Right lobe of liver (tissue), 6 donors: Measurements from ENCODE around the gene RAB3A. TPM values are rescaled to one million over a fixed set of nuclear protein-coding genes. Genes with fewer than 3 reads are reported as not detected.
A peak's percentile ranks its signal among the peaks of the same experiment; 100 is the strongest.

Experiments
- ATAC-seq, 4 donors: fragments of 200-7000 bp; cut with Tn5 transposase; one replicate each; pipeline ENCODE4 v1.9.1; 2020; ENCODE audit warnings: mild to moderate bottlenecking in 4 of 4, moderate library complexity in 4 of 4
- DNase-seq, 3 donors: peaks; one replicate each; pipeline ENCODE4 v3.0.0-alpha.2; 2020
- H3K27ac ChIP-seq, 3 donors: fragments of 200-600 bp; one replicate each; pipeline ENCODE4 v1.8.0; 2022
- H3K27me3 ChIP-seq, 2 donors: fragments of 200-600 bp; one replicate each; pipeline ENCODE4 v1.8.0; 2022
- H3K36me3 ChIP-seq, 4 donors: fragments of 200-600 bp; sonication (generic) in 1 of 4; one replicate each; pipeline versions ENCODE4 v1.5.1 to v1.8.0; 2017 to 2022; ENCODE audit warnings: control low read depth in 1 of 4
- H3K4me1 ChIP-seq, 4 donors: fragments of 200-600 bp; sonication (generic) in 1 of 4; one replicate each; pipeline versions ENCODE4 v1.5.1 to v1.8.0; 2017 to 2022; ENCODE audit warnings: control low read depth in 1 of 4
- H3K4me3 ChIP-seq, 3 donors: fragments of 200-600 bp; one replicate each; pipeline ENCODE4 v1.8.0; 2022
- H3K9me3 ChIP-seq, 4 donors: fragments of 200-600 bp; sonication (generic) in 1 of 4; one replicate each; pipeline versions ENCODE4 v1.5.1 to v1.8.0; 2017 to 2022; ENCODE audit warnings: control low read depth in 1 of 4
- POLR2A ChIP-seq: fragments of 450-650 bp; IDR thresholded peaks from one replicate; pipeline ENCODE4 v1.6.1; 2017; ENCODE audit warnings: antibody characterized with exemption, mild to moderate bottlenecking
- WGBS: methylation state at CpG from one replicate; pipeline ENCODE4 v1.1.6; 2018; ENCODE audit warnings: low coverage, low lambda C conversion rate; ENCODE audit not compliant: insufficient coverage; ENCODE audit errors: missing lambda C conversion rate; 5-methylcytosine and 5-hydroxymethylcytosine counted together
- intact Hi-C, 2 donors: fragments of 100-400 bp; cut with DNase I; formaldehyde crosslinking; loops; one replicate each; pipeline versions ENCODE4 v1.11.2 to v1.14.1; 2022
- total RNA-seq, 6 experiments: library from RNA; depleted of rRNA in 2 of 6; stranded (reverse); fragments of >200 nt in 2 of 6; fragmentation: NEBNext Ultra II Directional in 3 of 6; extraction: Animal tissue kit (Norgen Biotek cat#: 25700) in 3 of 6; gene quantifications; one replicate each; pipeline versions ENCODE4 v1.1.0 to v1.2.4, GENCODE V29; 2016 to 2023
- TF ChIP-seq, protein P1 (sequence below), 4 donors: fragments of 200-600 bp in 3 of 4; fragments of 450-650 bp in 1 of 4; IDR thresholded peaks; one replicate each; pipeline versions ENCODE4 v1.5.1 to v1.8.0; 2016 to 2022; ENCODE audit warnings: antibody characterized with exemption in 4 of 4, mild to moderate bottlenecking in 2 of 4
- donor health status: DM: no; HTN: yes; CAD: no.
- donor health status: DM: no; HTN: no; CAD: no.
- donor health status: DM: no; HTN: no; CAD: no.
- donor health status: DM: no; HTN: yes; CAD: no.
- donor health status: DM: no; HTN: yes; CAD: no.

RAB3A gene
- total RNA-seq, 6 experiments from 2014 or later: 0.81 to 2.6 (median 1.4) TPM

DNA sequence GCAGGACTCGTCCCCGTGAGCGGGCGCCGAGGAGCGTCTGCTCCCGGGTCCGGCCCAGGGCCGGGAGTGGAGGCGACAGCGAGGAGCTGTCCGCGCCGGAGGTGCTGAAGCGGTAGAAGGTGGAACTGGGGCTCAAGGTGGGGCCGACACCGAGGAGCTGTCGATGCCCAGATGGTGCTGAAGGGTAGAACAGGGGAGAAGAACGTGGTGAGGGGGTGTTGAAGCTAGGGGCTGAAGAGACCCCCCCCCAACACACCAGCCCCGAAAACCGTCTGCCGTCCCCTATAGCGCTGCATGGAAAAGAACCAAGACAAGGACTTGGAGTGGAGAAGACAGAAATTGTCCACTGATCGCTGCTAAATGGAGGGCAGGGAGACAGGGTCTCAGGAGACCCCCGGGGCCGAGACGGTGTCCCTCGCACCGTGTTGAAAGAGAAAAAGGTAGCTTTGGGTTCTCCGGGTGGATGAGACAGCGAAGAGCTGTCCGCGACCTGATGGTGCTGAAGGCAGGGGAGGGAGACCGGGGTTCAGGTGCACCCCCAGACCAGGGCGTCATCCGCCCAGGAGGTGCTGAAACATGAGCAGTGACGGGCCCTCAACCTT lies 29.5 kb upstream of the RAB3A start:
- no peak overlapping the region for H3K4me3 ChIP-seq
- ATAC-seq (peak; percentile 53 to 69 (median 60)), DNase-seq (peak in 1 of 3 donors; percentile 45)
- no peaks in the 10 kb centered on the region for H3K9me3 ChIP-seq
- WGBS: 29% methylated on average over 25 of the region's 37 CpGs
- H3K27ac ChIP-seq: no peak overlapping the region
- intact Hi-C loops: no loop called here
- no peak for TF ChIP-seq POLR2A
- TF ChIP-seq, protein P1, sequence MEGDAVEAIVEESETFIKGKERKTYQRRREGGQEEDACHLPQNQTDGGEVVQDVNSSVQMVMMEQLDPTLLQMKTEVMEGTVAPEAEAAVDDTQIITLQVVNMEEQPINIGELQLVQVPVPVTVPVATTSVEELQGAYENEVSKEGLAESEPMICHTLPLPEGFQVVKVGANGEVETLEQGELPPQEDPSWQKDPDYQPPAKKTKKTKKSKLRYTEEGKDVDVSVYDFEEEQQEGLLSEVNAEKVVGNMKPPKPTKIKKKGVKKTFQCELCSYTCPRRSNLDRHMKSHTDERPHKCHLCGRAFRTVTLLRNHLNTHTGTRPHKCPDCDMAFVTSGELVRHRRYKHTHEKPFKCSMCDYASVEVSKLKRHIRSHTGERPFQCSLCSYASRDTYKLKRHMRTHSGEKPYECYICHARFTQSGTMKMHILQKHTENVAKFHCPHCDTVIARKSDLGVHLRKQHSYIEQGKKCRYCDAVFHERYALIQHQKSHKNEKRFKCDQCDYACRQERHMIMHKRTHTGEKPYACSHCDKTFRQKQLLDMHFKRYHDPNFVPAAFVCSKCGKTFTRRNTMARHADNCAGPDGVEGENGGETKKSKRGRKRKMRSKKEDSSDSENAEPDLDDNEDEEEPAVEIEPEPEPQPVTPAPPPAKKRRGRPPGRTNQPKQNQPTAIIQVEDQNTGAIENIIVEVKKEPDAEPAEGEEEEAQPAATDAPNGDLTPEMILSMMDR (IDR thresholded peaks at IDR 0.05): no peak
- no peaks in the 10 kb centered on the region for H3K27me3 ChIP-seq
- no peaks in the 10 kb centered on the region for H3K4me1 ChIP-seq
- H3K36me3 ChIP-seq: no peaks in the 10 kb centered on the region

DNA sequence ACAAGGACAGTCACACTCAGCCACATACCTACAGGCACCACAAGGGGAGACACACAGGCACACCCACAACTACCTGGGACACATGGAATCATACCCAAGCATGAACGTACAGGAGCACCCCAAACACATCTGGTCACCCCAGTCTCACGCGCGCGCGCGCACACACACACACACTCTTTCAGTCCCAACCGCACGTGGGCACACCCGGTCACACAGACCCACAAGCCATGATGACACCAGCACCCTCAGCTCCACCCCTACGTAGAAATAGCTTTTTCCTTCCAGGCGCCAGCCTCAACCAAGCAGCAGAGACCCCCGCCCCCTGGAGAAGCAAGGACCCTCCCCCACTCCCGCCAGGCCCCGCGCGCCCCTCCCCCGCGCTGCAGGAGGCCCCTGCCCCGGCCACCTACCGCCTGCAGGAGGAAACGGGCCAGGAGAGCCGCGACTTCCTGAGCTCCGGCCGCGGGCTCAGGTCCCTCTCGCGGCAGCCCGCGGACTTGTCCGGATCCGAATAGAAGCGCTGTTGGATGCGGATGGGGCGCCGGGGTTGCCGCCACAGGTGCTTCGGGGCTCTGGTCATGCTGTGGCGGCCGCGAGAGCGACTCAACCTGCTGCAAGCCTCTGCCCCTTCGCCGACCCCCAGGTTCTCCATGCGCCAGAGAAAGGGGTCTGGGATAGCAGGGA lies 28.8 kb upstream of the RAB3A start:
- WGBS: 12% methylated on average over 10 of the region's 46 CpGs
- DNase-seq (no peak), ATAC-seq (no peak)
- H3K4me3 ChIP-seq: no peak overlapping the region
- no peaks in the 10 kb centered on the region for H3K36me3 ChIP-seq
- H3K27ac ChIP-seq: no peak overlapping the region
- H3K4me1 ChIP-seq: no peaks in the 10 kb centered on the region
- no peaks in the 10 kb centered on the region for H3K9me3 ChIP-seq
- intact Hi-C loops: no loop called here
- no peak for TF ChIP-seq POLR2A
- TF ChIP-seq, protein P1 (IDR thresholded peaks at IDR 0.05): no peak
- H3K27me3 ChIP-seq: no peaks in the 10 kb centered on the region

DNA sequence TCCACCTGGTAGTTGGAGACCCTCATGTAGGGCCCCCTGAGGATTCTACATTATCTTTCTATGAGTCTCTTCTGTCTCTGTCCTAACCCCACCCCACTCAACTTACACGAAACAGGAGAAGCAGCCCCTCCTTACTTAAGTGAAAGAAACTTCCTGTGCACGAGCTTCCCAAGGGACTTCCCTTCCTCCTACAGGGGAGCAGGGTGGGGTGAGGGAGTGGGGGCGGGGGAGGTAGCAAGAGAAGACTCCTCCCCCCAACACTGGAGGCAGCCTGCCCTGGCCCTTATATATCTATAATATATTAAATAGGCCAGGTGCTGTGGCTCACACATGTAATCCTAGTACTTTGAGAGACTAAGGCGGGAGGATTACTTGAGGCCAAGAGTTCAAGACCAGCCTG lies 27.9 kb upstream of the RAB3A start:
- 34% methylated on average over 3 of the region's 4 CpGs for WGBS
- intact Hi-C loops: no loop called here

DNA sequence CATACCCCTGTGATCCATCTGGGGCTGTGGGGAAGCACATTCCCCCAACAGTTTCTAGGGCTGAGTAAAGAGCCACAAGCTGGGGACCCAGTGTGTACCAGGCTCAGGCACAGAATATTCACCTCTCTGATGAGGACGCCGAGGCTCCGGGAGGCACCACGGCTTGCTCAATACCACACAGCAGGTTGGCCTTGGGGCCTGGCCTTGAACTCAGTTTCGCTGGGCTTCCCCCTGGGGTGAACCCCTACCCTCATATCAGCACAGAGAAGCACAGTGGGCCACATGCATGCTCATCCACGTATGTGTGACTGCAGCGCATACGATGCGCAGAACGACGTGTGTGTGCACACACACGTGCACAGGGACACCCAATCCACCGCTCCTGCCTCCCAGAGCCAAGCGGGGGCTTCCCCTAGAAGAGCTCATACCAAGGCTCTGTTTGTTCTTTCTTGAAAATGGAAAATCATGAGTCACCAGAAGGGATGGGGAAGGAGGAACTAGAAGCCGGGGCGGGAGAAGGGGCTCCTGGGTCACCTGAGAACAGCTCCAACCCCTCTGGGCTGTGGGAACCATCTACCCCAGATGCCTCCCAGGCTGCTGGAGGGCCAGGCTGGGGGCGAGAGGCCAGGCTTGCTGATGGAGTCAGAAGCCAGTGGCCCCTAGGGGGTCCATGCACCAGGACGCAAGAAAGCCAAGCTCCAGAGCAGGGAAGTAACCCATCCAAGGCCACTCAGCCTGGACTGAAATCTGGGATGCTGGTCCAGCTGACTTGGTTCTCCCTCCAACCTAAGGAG lies 27.3 kb upstream of the RAB3A start:
- Histone ChIP-seq H3K4me3 (no peak overlapping the region), H3K4me1 (peaks cover 0 to 1% (median 0%) of the 10 kb centered on the region in 4 donors), H3K27ac (no peak overlapping the region), H3K9me3 (no peaks in the 10 kb centered on the region), H3K36me3 (no peaks in the 10 kb centered on the region), H3K27me3 (no peaks in the 10 kb centered on the region)
- intact Hi-C loops: no loop called here
- ATAC-seq: peak in 3 of 4 donors; percentile 5 to 27 (median 19)
- TF ChIP-seq, protein P1 (IDR thresholded peaks at IDR 0.05): no peak
- no peak for TF ChIP-seq POLR2A
- no peak for DNase-seq
- WGBS: 42% methylated on average over 6 of the region's 18 CpGs

More for the DNA sequence above, 27.9 kb upstream of the RAB3A start:
- ATAC-seq (no peak), DNase-seq (no peak)
- Histone ChIP-seq H3K4me3 (no peak overlapping the region), H3K27me3 (no peaks in the 10 kb centered on the region), H3K4me1 (no peaks in the 10 kb centered on the region), H3K36me3 (no peaks in the 10 kb centered on the region), H3K27ac (no peak overlapping the region), H3K9me3 (no peaks in the 10 kb centered on the region)
- TF ChIP-seq, protein P1 (IDR thresholded peaks at IDR 0.05): no peak
- no peak for TF ChIP-seq POLR2A
